Caco-2 (cell line): ENCODE results near the gene KIF6. TPM values are rescaled to one million over a fixed set of nuclear protein-coding genes. Genes with fewer than 3 reads are reported as not detected.

Experiments
- BruUV-seq: library from RNA; stranded (reverse); fragments of 400-500 nt; replicated peaks from 2 replicates; lab custom pipeline; 2021; lab: Mats Ljungman, UMichigan
- CTCF ChIA-PET: fragments of 300-600 bp; sonication (Branson Sonifier 250); formaldehyde crosslinking; loops from one replicate; lab custom pipeline; 2022; ENCODE audit warnings: antibody characterized with exemption; lab: Charles Lee
- POLR2A ChIA-PET: fragments of 300-600 bp; sonication (Branson Sonifier 250); formaldehyde crosslinking; loops from one replicate; lab custom pipeline; 2022; ENCODE audit warnings: antibody characterized with exemption; lab: Charles Lee
- DNase-seq, 2 experiments: peaks; one replicate each; pipeline versions ENCODE4 v3.0.0 to v3.0.0-alpha.2; 2020 to 2022
- H3K27me3 ChIP-seq: replicated peaks from 2 replicates; pipeline ENCODE4 v1.6.0; 2011; ENCODE audit warnings: low read length; ENCODE audit not compliant: control insufficient read depth, insufficient read depth
- H3K36me3 ChIP-seq: 2 replicates; pipeline ENCODE4 v1.5.1; 2011; ENCODE audit warnings: low read length; ENCODE audit not compliant: control insufficient read depth, insufficient read depth
- H3K4me1 ChIP-seq: fragments of 250-450 bp; sonication (Bioruptor Pico); 2 replicates; pipeline ENCODE4 v1.5.1; 2020; ENCODE audit warnings: mild to moderate bottlenecking
- H3K4me3 ChIP-seq: 2 replicates; pipeline ENCODE4 v1.5.1; 2011; ENCODE audit warnings: low read depth, mild to moderate bottlenecking, control low read depth, low read length
- H3K9me3 ChIP-seq: fragments of 250-450 bp; sonication (Bioruptor Pico); 2 replicates; pipeline ENCODE4 v1.5.1; 2020; ENCODE audit warnings: mild to moderate bottlenecking, moderate library complexity
- H3K27ac Mint-ChIP-seq: one replicate; pipeline ENCODE4 v1.8.0; 2022; ENCODE audit warnings: mixed read lengths; ENCODE audit not compliant: unreplicated experiment
- H3K27me3 Mint-ChIP-seq: one replicate; pipeline ENCODE4 v1.8.0; 2022; ENCODE audit warnings: mixed read lengths; ENCODE audit not compliant: insufficient read depth, unreplicated experiment
- H3K36me3 Mint-ChIP-seq: one replicate; pipeline ENCODE4 v1.8.0; 2022; ENCODE audit warnings: mild to moderate bottlenecking, mixed read lengths; ENCODE audit not compliant: insufficient read depth, unreplicated experiment
- H3K4me1 Mint-ChIP-seq: one replicate; pipeline ENCODE4 v1.8.0; 2022; ENCODE audit warnings: low read depth, mixed read lengths; ENCODE audit not compliant: unreplicated experiment
- H3K4me3 Mint-ChIP-seq: one replicate; pipeline ENCODE4 v1.8.0; 2022; ENCODE audit warnings: mild to moderate bottlenecking, moderate library complexity, mixed read lengths; ENCODE audit not compliant: unreplicated experiment
- H3K9me3 Mint-ChIP-seq: one replicate; pipeline ENCODE4 v1.8.0; 2022; ENCODE audit warnings: mixed read lengths; ENCODE audit not compliant: unreplicated experiment
- CTCF ChIP-seq, 2 experiments: fragments of 200-600 bp in 1 of 2; IDR thresholded peaks; 1 replicate in 1 of 2; 2 replicates in 1 of 2; pipeline versions ENCODE4 v1.5.1 to v1.8.0; 2011 to 2022; ENCODE audit warnings: antibody characterized with exemption in 1 of 2, control low read depth in 1 of 2, inconsistent platforms in 1 of 2, low read depth in 1 of 2, low read length in 1 of 2, mild to moderate bottlenecking in 1 of 2, moderate library complexity in 1 of 2; ENCODE audit not compliant: insufficient read depth in 1 of 2, severe bottlenecking in 1 of 2, unreplicated experiment in 1 of 2
- intact Hi-C: fragments of 100-400 bp; cut with micrococcal nuclease; formaldehyde crosslinking; loops from one replicate; pipeline ENCODE4 v1.10.0; 2022; ENCODE audit not compliant: unreplicated experiment
- total RNA-seq: library from RNA; stranded (reverse); gene quantifications from 2 replicates; pipeline ENCODE4 v1.2.3, GENCODE V29; 2022

The KIF6 gene
- total RNA-seq, 1 experiment from 2014 or later = not detected

- Mint-ChIP-seq H3K9me3 (peaks cover 14% of the 10 kb centered on the region), H3K36me3 (no peaks in the 10 kb centered on the region), H3K4me1 (no peaks in the 10 kb centered on the region), H3K27me3 (peaks cover 21% of the 10 kb centered on the region), H3K27ac (no peak overlapping the region), H3K4me3 (no peak overlapping the region)
- CTCF ChIA-PET = no interaction called here
- POLR2A ChIA-PET = no interaction called here
- intact Hi-C loops = no loop called here
- no peak for TF ChIP-seq CTCF (IDR thresholded peaks at IDR 0.05; ENCODE audit: insufficient read depth in 1 of 2, low read depth in 1 of 2, low read length in 1 of 2, severe bottlenecking in 1 of 2, unreplicated experiment in 1 of 2)
- no peaks in the 10 kb centered on the region for H3K4me1 ChIP-seq
- no peaks in the 10 kb centered on the region; the same call in 1 of the 2 replicates for H3K9me3 ChIP-seq
- no peaks in the 10 kb centered on the region for H3K36me3 ChIP-seq
- no peaks in the 10 kb centered on the region for H3K27me3 ChIP-seq
- no peak overlapping the region for H3K4me3 ChIP-seq
- BruUV-seq = no TSS peak
- no peak for DNase-seq
Observed at GRCh38 chr6:39452306-39453145, 272.7 kb downstream of the KIF6 start.

GRCh38 chr6:39451831-39452230 is 273.4 kb downstream of the KIF6 start:
- no TSS peak for BruUV-seq
- Histone ChIP-seq H3K9me3 (no peaks in the 10 kb centered on the region; the same call in 1 of the 2 replicates), H3K4me1 (no peaks in the 10 kb centered on the region), H3K27me3 (no peaks in the 10 kb centered on the region), H3K36me3 (no peaks in the 10 kb centered on the region), H3K4me3 (no peak overlapping the region)
- no peak for DNase-seq
- Mint-ChIP-seq H3K9me3 (peaks cover 14% of the 10 kb centered on the region), H3K36me3 (no peaks in the 10 kb centered on the region), H3K4me1 (no peaks in the 10 kb centered on the region), H3K27me3 (peaks cover 24% of the 10 kb centered on the region), H3K4me3 (no peak overlapping the region), H3K27ac (no peak overlapping the region)
- ChIA-PET CTCF (no interaction called here), POLR2A (no interaction called here)
- peak; percentile 15 to 40 for TF ChIP-seq CTCF (IDR thresholded peaks at IDR 0.05; ENCODE audit: insufficient read depth in 1 of 2, low read depth in 1 of 2, low read length in 1 of 2, severe bottlenecking in 1 of 2, unreplicated experiment in 1 of 2)
- intact Hi-C loops = no loop called here

- Mint-ChIP-seq H3K27me3 (peaks cover 20% of the 10 kb centered on the region), H3K4me3 (no peak overlapping the region), H3K27ac (no peak overlapping the region), H3K9me3 (peaks cover 8% of the 10 kb centered on the region), H3K4me1 (no peaks in the 10 kb centered on the region), H3K36me3 (no peaks in the 10 kb centered on the region)
- DNase-seq = no peak
- no peaks in the 10 kb centered on the region for H3K27me3 ChIP-seq
- H3K4me1 ChIP-seq = no peaks in the 10 kb centered on the region
- H3K36me3 ChIP-seq = no peaks in the 10 kb centered on the region
- CTCF ChIA-PET = no interaction called here
- POLR2A ChIA-PET = no interaction called here
- H3K4me3 ChIP-seq = no peak overlapping the region
- BruUV-seq = no TSS peak
- no peak for TF ChIP-seq CTCF (IDR thresholded peaks at IDR 0.05; ENCODE audit: insufficient read depth in 1 of 2, low read depth in 1 of 2, low read length in 1 of 2, severe bottlenecking in 1 of 2, unreplicated experiment in 1 of 2)
- intact Hi-C loops = no loop called here
- no peaks in the 10 kb centered on the region; the same call in 1 of the 2 replicates for H3K9me3 ChIP-seq
Observed at GRCh38 chr6:39449022-39449421, 276.2 kb downstream of the KIF6 start.
